ENCODE data around the gene ITIH5.

GRCh38 chr10:7532723-7533498 is 133.9 kb downstream of the ITIH5 start:
- TF ChIP-seq TBP (CRISPR knock-in tag; IDR thresholded peaks at IDR 0.05) (no peak), POLR2A (IDR thresholded peaks at IDR 0.05; ENCODE audit: insufficient read depth in 1 of 2, low read depth in 2 of 2, low read length in 2 of 2) (peak in 1 of 2 experiments; percentile 43; a peak in 1 of 4 replicates), CTCF (CRISPR knock-in tag; IDR thresholded peaks at IDR 0.05) (peak; percentile 9; the same call in 1 of the 2 replicates), POLR2AphosphoS5 (IDR thresholded peaks at IDR 0.05; ENCODE audit: low read depth, low read length) (no peak), ZBTB1 (CRISPR knock-in tag; IDR thresholded peaks at IDR 0.05; ENCODE audit: borderline replicate concordance) (no peak), KDM5B (CRISPR knock-in tag; IDR thresholded peaks at IDR 0.05; ENCODE audit: borderline replicate concordance) (no peak), ZNF343 (CRISPR knock-in tag; IDR thresholded peaks at IDR 0.05) (no peak), ARHGAP35 (CRISPR knock-in tag; IDR thresholded peaks at IDR 0.05; ENCODE audit: borderline replicate concordance) (no peak), EZH2 (conservative IDR thresholded peaks at IDR 0.05; ENCODE audit: low read depth, low read length) (no peak), REST (IDR thresholded peaks at IDR 0.05; ENCODE audit: borderline replicate concordance in 1 of 2, low read depth in 1 of 2, low read length in 2 of 2) (no peak), SRF (IDR thresholded peaks at IDR 0.05; ENCODE audit: low read depth, low read length) (no peak), TAF1 (CRISPR knock-in tag; IDR thresholded peaks at IDR 0.05) (no peak), KDM5A (IDR thresholded peaks at IDR 0.05; ENCODE audit: borderline replicate concordance, low read length) (no peak)
- TF ChIP-seq, protein P1, sequence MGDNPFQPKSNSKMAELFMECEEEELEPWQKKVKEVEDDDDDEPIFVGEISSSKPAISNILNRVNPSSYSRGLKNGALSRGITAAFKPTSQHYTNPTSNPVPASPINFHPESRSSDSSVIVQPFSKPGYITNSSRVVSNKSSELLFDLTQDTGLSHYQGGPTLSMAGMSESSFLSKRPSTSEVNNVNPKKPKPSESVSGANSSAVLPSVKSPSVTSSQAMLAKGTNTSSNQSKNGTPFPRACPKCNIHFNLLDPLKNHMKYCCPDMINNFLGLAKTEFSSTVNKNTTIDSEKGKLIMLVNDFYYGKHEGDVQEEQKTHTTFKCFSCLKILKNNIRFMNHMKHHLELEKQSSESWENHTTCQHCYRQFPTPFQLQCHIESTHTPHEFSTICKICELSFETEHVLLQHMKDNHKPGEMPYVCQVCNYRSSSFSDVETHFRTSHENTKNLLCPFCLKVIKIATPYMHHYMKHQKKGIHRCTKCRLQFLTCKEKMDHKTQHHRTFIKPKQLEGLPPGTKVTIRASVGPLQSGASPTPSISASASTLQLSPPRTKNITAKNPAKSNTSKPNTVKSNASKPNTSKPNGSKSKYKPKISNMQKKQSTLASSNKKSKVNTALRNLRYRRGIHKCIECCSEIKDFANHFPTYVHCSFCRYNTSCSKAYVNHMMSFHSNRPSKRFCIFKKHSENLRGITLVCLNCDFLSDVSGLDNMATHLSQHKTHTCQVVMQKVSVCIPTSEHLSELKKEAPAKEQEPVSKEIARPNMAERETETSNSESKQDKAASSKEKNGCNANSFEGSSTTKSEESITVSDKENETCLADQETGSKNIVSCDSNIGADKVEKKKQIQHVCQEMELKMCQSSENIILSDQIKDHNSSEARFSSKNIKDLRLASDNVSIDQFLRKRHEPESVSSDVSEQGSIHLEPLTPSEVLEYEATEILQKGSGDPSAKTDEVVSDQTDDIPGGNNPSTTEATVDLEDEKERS (CRISPR knock-in tag; IDR thresholded peaks at IDR 0.05) = 0 out of 2 replicates have a peak, but pooled peaks have one; percentile 33
